ENCODE data around the gene TRIM33.

DNA sequence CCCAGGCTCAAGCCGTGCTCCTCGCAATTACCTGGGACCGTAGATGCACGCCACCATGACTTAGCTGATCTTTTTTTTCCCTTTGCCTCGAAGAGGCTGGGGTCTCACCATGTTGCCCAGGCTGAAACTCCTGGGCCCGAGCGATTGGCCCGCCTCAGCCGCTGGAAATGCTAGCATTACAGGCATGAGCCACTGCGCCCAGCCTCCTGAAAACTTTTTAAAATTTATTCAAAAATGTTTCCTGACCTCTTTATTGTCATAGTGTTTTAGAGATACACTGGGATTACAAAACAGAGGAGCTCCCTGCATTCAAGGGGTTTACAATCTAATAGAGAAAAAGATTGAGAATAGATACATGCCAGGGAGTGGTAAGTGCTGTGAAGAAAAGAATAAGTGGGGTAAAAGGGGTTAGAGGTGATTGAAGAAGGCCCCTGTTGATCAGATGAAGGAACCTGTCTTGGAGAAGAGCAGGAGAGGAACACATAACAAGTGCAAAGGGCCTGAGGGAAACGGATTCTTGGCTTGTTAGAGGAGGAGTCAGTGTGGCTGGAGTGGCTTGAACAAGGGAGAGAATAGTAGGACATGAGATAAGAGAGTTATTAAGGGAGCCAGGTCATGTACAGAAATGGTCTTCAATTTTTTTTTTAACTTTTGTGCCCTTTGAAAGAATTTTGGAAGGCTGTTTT lies 1.7 kb upstream of the TRIM33 start:
- TF ChIP-seq KDM1A (CRISPR knock-in tag; IDR thresholded peaks at IDR 0.05): no peak
- TF ChIP-seq, protein P1, sequence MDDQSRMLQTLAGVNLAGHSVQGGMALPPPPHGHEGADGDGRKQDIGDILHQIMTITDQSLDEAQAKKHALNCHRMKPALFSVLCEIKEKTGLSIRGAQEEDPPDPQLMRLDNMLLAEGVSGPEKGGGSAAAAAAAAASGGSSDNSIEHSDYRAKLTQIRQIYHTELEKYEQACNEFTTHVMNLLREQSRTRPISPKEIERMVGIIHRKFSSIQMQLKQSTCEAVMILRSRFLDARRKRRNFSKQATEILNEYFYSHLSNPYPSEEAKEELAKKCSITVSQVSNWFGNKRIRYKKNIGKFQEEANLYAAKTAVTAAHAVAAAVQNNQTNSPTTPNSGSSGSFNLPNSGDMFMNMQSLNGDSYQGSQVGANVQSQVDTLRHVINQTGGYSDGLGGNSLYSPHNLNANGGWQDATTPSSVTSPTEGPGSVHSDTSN (CRISPR knock-in tag; IDR thresholded peaks at IDR 0.05; ENCODE audit: borderline replicate concordance): no peak
- no peak for TF ChIP-seq ARHGAP35 (CRISPR knock-in tag; IDR thresholded peaks at IDR 0.05; ENCODE audit: borderline replicate concordance)
- no peak for TF ChIP-seq SMARCE1 (IDR thresholded peaks at IDR 0.05; ENCODE audit: borderline replicate concordance)
- TF ChIP-seq EZH2 (conservative IDR thresholded peaks at IDR 0.05; ENCODE audit: low read depth, low read length): no peak
- TF ChIP-seq, protein P2, sequence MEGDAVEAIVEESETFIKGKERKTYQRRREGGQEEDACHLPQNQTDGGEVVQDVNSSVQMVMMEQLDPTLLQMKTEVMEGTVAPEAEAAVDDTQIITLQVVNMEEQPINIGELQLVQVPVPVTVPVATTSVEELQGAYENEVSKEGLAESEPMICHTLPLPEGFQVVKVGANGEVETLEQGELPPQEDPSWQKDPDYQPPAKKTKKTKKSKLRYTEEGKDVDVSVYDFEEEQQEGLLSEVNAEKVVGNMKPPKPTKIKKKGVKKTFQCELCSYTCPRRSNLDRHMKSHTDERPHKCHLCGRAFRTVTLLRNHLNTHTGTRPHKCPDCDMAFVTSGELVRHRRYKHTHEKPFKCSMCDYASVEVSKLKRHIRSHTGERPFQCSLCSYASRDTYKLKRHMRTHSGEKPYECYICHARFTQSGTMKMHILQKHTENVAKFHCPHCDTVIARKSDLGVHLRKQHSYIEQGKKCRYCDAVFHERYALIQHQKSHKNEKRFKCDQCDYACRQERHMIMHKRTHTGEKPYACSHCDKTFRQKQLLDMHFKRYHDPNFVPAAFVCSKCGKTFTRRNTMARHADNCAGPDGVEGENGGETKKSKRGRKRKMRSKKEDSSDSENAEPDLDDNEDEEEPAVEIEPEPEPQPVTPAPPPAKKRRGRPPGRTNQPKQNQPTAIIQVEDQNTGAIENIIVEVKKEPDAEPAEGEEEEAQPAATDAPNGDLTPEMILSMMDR (CRISPR knock-in tag; IDR thresholded peaks at IDR 0.05): no peak
- TF ChIP-seq, protein P3, sequence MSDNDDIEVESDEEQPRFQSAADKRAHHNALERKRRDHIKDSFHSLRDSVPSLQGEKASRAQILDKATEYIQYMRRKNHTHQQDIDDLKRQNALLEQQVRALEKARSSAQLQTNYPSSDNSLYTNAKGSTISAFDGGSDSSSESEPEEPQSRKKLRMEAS (IDR thresholded peaks at IDR 0.05): no peak
- no peak for TF ChIP-seq ZNF614 (CRISPR knock-in tag; IDR thresholded peaks at IDR 0.05; ENCODE audit: borderline replicate concordance)
- TF ChIP-seq SMAD1 (CRISPR knock-in tag; IDR thresholded peaks at IDR 0.05; ENCODE audit: borderline replicate concordance, low read depth): no peak
